G401.6 (cell line): ENCODE measurements around the gene UBE2L5.
A peak's percentile ranks its signal among the peaks of the same experiment; 100 is the strongest.
"Not testable (repeated sequence)": the region's sequence is repeated elsewhere in the genome, so short reads cannot be mapped to it uniquely, and the experiment has no call there.

Source experiments
- FAIRE-seq: peaks from 2 replicates; lab custom pipeline; 2012; peaks lifted over from hg19 to GRCh38; lab: Jason Lieb, UNC

The UBE2L5 gene

GRCh38 chr13:30440910-30441703 is 18.8 kb downstream of the UBE2L5 start:
- FAIRE-seq: no peak

- FAIRE-seq: no peak
These were observed 20.6 kb downstream of the UBE2L5 start for GRCh38 chr13:30442926-30443325.

GRCh38 chr13:30443491-30443890 is 21.2 kb downstream of the UBE2L5 start:
- FAIRE-seq: not testable (repeated sequence)

- FAIRE-seq: no peak
These were observed 21.7 kb downstream of the UBE2L5 start for GRCh38 chr13:30443957-30444404.

- FAIRE-seq: no peak
These were observed 23.8 kb downstream of the UBE2L5 start for GRCh38 chr13:30446126-30446500.

DNA sequence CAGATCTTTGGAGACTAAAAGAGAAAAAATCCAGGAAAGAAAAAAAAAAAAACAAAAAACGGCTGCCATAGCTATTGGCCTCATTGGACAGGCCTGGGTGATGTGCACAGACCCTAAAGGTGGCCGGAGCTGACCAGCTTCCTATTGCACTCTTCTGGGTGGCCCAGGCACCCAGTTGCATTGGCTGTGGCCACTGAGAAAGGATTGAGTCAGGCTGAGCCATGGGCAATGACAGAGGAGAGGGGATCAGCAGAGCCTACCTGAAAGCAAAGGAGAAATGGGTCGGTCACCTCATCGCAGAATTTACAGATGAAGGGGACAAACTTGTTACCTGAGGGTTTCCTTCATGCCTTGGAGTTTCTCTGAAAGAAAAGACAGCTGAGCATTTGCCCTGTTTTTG is 26.1 kb downstream of the UBE2L5 start:
- no peak for FAIRE-seq

GRCh38 chr13:30450066-30450465 is 27.8 kb downstream of the UBE2L5 start:
- FAIRE-seq: no peak

DNA sequence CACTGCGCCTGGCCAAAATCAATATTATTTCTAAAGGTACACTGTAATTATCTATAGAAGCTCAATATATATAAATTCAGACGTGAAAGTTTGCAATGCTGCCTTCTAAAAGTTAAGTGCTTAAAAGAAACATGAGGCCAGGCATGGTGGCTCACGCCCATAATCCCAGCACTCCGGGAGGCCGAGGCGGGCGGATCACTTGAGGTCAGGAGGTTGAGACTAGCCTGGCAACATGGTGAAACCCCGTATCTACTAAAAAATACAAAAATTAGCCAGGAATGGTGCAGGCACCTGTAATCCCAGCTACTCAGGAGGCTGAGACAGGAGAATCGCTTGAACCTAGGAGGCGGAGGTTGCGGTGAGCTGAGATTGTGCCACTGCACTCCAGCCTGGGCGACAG is 29.2 kb downstream of the UBE2L5 start:
- FAIRE-seq: not testable (repeated sequence)

- FAIRE-seq: no peak
These were observed 31.4 kb downstream of the UBE2L5 start for GRCh38 chr13:30453727-30454126.

GRCh38 chr13:30454991-30455390 is 32.7 kb downstream of the UBE2L5 start:
- FAIRE-seq: no peak

DNA sequence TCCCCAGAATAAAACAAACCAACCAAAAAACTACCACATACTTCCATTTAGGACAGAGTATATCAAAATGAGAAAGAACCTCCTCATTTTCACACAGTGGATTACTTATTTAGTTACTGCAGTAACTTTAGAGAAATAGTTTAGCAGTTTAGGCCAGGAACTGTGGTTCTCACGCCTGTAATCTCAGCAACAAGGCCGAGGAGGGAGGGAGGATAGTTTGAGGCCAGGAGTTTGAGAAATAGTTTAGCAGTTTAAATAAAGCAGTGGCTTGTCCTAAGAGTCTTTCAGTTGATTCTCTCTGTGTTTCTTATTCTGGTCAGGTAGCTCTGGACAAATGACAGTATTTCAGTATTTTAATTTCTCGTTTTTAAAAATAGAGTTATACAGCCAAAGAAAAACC is 34.0 kb downstream of the UBE2L5 start:
- FAIRE-seq: peak; percentile 89

GRCh38 chr13:30457306-30457891 is 35.1 kb downstream of the UBE2L5 start:
- FAIRE-seq: no peak

- peak; percentile 53 for FAIRE-seq
These were observed 39.2 kb downstream of the UBE2L5 start for GRCh38 chr13:30461279-30462066.

GRCh38 chr13:30463787-30464495 is 41.6 kb downstream of the UBE2L5 start:
- no peak for FAIRE-seq

DNA sequence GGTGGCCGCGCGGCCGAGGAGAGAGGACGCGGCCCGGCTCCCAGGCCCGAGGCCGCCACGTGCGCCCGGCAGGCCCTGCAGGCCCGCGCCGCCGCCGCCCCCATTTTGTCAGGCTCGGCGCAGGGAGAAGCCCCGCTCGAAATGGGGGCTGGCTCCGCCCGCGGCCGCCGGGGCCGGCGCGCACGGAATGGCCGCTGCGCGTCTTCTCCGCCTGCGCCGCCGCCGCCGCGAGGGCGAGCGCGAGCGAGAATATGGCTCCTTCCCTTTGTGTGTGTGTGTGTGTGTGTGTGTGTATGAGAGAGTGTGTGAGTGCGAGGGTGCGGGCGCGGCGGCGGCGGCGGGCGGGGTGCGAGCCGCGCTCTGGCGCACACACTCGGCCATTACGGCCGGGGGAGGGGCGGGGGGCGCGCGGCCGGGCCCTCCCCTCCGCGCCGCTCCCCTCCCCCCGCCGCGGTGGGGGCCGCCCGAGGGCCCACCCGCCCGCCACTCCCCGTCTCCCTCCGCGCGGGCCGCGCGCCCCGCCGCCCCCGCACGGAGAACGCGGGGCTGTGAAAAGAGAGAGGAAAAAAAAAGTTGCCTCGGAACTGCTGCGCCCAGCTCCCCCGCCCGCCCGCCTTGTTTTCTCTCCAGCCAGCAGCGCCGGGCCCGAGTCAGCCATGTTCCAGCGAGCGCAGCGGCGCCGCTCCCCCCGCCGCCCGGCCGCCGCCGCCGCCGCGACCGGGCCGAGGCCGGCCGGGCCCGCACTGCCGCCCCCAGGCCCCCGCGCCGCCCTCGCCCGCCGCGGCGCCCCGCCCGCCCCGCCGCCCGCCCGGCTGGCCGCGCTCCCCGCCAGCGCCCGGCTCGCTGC is 42.4 kb downstream of the UBE2L5 start:
- FAIRE-seq: no peak

DNA sequence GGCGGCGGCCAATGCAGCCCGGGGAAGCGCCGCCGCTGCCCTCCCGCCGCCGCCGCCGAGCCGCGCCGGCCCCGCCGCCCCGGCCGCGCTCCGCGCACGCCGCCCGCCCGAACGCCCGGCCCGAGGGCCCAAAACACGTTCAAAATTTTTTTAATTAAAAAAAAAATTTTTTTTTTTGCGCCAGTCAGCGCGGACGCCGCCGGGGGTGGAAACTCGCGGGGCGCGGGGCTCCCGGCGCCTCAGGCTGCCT is 43.0 kb downstream of the UBE2L5 start:
- no peak for FAIRE-seq

- FAIRE-seq: peak; percentile 98
These were observed 43.5 kb downstream of the UBE2L5 start, which contains the start of gene HMGB1 for GRCh38 chr13:30465593-30466357. Gene HMGB1 (minus strand): TSS chr13:30465936. CDS start chr13:30463680, 2,256 bp downstream.

DNA sequence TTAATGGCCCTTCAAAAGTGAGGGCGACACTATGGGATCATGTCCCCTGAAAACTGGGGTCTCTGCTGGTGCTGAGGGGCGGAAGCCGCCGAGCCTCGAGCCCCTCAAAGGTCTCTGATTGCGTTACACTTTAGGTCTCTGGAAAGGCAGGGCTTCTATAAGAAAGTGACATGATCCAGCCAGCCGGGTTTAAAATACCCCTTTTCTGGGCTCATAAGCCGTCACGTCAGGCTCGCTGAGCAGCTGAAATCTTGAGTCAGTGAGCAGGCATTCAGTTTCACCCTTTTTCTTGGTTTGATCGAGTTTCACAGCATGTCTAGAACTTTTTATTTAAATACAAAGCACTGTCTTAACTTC is 44.0 kb downstream of the UBE2L5 start:
- no peak for FAIRE-seq

GRCh38 chr13:30466841-30467252 is 44.6 kb downstream of the UBE2L5 start:
- FAIRE-seq: no peak

- no peak for FAIRE-seq
These were observed 51.4 kb downstream of the UBE2L5 start for GRCh38 chr13:30473675-30474074.
